Smooth muscle cell of the brain vasculature (primary cell): ENCODE data around the gene ZFP69.

Source experiments
- DNase-seq: peaks from one replicate; pipeline ENCODE4 v3.0.0-alpha.2; 2012; ENCODE audit warnings: low read depth, low spot score

Gene ZFP69

GRCh38 chr1:40508375-40509341, 31.6 kb downstream of the ZFP69 start, which contains the start of gene EXO5:
TSS of gene EXO5 (plus strand) at chr1:40508767. CDS start at chr1:40514545, 5,778 bp downstream.
- no peak for DNase-seq

GRCh38 chr1:40519517-40519916, 42.4 kb downstream of the ZFP69 start:
- DNase-seq = no peak

GRCh38 chr1:40530735-40531380, 53.8 kb downstream of the ZFP69 start:
- no peak for DNase-seq

GRCh38 chr1:40531381-40532061, 54.4 kb downstream of the ZFP69 start, which contains the start of gene ZNF684:
TSS of gene ZNF684 (plus strand) at chr1:40531637. CDS start at chr1:40533167, 1,530 bp downstream.
- peak; percentile 62 for DNase-seq

- DNase-seq = no peak
Measured at GRCh38 chr1:40532062-40532389, 54.9 kb downstream of the ZFP69 start.

- no peak for DNase-seq
Measured at GRCh38 chr1:40532844-40533424, 55.8 kb downstream of the ZFP69 start.

GRCh38 chr1:40534589-40534988, 57.5 kb downstream of the ZFP69 start:
- no peak for DNase-seq

GRCh38 chr1:40535732-40536131, 58.6 kb downstream of the ZFP69 start:
- DNase-seq = no peak

- no peak for DNase-seq
Measured at GRCh38 chr1:40539338-40539737, 62.2 kb downstream of the ZFP69 start.
